HEK293T (cell line): Measurements from ENCODE around the gene COPZ1.

Source experiments
- CTCF ChIA-PET: fragments of 350-600 bp; formaldehyde crosslinking; extraction: SDS; loops from one replicate; lab custom pipeline; 2021; ENCODE audit warnings: antibody characterized with exemption, inconsistent platforms; lab: Yijun Ruan, JAX
- POLR2A ChIA-PET: fragments of 350-600 bp; formaldehyde crosslinking; extraction: SDS; loops from one replicate; lab custom pipeline; 2020; ENCODE audit warnings: antibody characterized with exemption, inconsistent platforms; lab: Yijun Ruan, JAX
- DNase-seq: peaks from one replicate; pipeline ENCODE4 v3.0.0; 2012; ENCODE audit warnings: mixed read lengths; ENCODE audit errors: extremely low spot score
- ARNT ChIP-seq: fragments of 450-650 bp; IDR thresholded peaks from 2 replicates; pipeline ENCODE4 v1.6.1; 2017; ENCODE audit warnings: mild to moderate bottlenecking
- BHLHE40 ChIP-seq: fragments of 450-650 bp; IDR thresholded peaks from 2 replicates; pipeline ENCODE4 v1.6.1; 2016; ENCODE audit warnings: mild to moderate bottlenecking, moderate library complexity, borderline replicate concordance
- CTBP1 ChIP-seq: fragments of 450-650 bp; IDR thresholded peaks from 2 replicates; pipeline ENCODE4 v1.6.1; 2016; ENCODE audit warnings: borderline replicate concordance
- ELF4 ChIP-seq: fragments of 450-650 bp; IDR thresholded peaks from 2 replicates; pipeline ENCODE4 v1.6.1; 2017; ENCODE audit warnings: antibody characterized with exemption
- FOXA1 ChIP-seq: fragments of 450-650 bp; IDR thresholded peaks from 2 replicates; pipeline ENCODE4 v1.6.1; 2016; ENCODE audit warnings: mild to moderate bottlenecking
- FOXK2 ChIP-seq: fragments of 450-650 bp; IDR thresholded peaks from 2 replicates; pipeline ENCODE4 v1.6.1; 2016; ENCODE audit warnings: mild to moderate bottlenecking
- FOXM1 ChIP-seq: fragments of 450-650 bp; IDR thresholded peaks from 2 replicates; pipeline ENCODE4 v1.6.1; 2017; ENCODE audit warnings: mild to moderate bottlenecking, borderline replicate concordance
- HDGF ChIP-seq: fragments of 450-650 bp; IDR thresholded peaks from 2 replicates; pipeline ENCODE4 v1.6.1; 2017; ENCODE audit warnings: antibody characterized with exemption, borderline replicate concordance
- L3MBTL2 ChIP-seq: fragments of 450-650 bp; conservative IDR thresholded peaks from 2 replicates; pipeline ENCODE4 v1.6.1; 2016; ENCODE audit warnings: mild to moderate bottlenecking
- LEF1 ChIP-seq: fragments of 450-650 bp; IDR thresholded peaks from 2 replicates; pipeline ENCODE4 v1.6.1; 2017; ENCODE audit warnings: mild to moderate bottlenecking, borderline replicate concordance
- NFRKB ChIP-seq: fragments of 450-650 bp; IDR thresholded peaks from 2 replicates; pipeline ENCODE4 v1.6.1; 2016; ENCODE audit warnings: mild to moderate bottlenecking, moderate library complexity
- SP1 ChIP-seq: fragments of 450-650 bp; IDR thresholded peaks from 2 replicates; pipeline ENCODE4 v1.6.1; 2017
- SUZ12 ChIP-seq: fragments of 450-650 bp; IDR thresholded peaks from 2 replicates; pipeline ENCODE4 v1.6.1; 2016; ENCODE audit warnings: mild to moderate bottlenecking
- TARDBP ChIP-seq: fragments of 450-650 bp; IDR thresholded peaks from 2 replicates; pipeline ENCODE4 v1.6.1; 2016
- ZNF384 ChIP-seq: fragments of 450-650 bp; IDR thresholded peaks from 2 replicates; pipeline ENCODE4 v1.6.1; 2016
- TF ChIP-seq, protein P1 (sequence below): fragments of 450-650 bp; IDR thresholded peaks from 2 replicates; pipeline ENCODE4 v1.6.1; 2016

COPZ1 gene

DNA sequence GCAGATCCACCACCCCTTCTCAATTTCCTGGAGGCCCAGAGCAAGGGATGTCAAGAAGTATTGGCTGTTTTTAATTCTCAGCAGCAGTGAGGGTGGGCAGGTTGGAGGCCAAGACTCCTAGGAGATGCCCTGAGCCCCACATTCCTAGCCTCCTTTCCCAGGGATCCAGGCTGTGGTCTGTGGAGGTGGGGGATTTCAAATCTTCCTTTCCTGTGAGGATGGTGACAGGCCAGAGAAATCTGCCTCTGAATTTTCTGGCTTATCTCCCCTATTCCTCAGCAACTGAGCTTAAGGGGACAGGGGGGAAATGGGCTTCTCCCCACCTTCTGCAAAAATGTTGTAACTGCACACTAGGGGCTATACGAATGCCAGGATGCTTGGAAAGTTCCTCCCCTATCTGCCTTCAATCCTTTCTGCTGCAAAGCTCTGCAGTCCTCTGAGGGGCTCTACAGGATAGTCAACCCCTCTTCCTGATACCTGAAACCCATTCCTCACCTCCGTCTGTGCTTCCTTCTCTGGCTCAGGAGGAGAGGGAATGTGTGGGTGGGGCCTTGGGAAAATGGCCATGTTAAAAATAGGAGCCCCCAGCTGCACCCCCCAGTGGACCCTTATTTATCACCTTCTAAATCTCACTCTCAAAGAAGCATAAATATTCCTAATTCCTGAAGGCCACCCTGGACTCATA, 32.7 kb downstream of the COPZ1 start:
- DNase-seq, result no peak
- TF ChIP-seq CTBP1 (no peak), BHLHE40 (no peak), HDGF (no peak), LEF1 (no peak), FOXM1 (no peak), NFRKB (no peak), ELF4 (no peak)
- TF ChIP-seq, protein P1, sequence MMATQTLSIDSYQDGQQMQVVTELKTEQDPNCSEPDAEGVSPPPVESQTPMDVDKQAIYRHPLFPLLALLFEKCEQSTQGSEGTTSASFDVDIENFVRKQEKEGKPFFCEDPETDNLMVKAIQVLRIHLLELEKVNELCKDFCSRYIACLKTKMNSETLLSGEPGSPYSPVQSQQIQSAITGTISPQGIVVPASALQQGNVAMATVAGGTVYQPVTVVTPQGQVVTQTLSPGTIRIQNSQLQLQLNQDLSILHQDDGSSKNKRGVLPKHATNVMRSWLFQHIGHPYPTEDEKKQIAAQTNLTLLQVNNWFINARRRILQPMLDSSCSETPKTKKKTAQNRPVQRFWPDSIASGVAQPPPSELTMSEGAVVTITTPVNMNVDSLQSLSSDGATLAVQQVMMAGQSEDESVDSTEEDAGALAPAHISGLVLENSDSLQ, result no peak
- ChIA-PET POLR2A (interaction anchor here (0.7 to 5.6 kb wide), 5 partner anchors 20 to 77 kb away, joined by 3 to 53 read pairs (median 7); partner anchors contain the start of genes CBX5, COPZ1 and HNRNPA1), CTCF (interaction anchor here (1.4 to 2.6 kb wide), 4 partner anchors 21 to 143 kb away, joined by 3 to 17 read pairs (median 10); no protein-coding TSS in a partner anchor)

DNA sequence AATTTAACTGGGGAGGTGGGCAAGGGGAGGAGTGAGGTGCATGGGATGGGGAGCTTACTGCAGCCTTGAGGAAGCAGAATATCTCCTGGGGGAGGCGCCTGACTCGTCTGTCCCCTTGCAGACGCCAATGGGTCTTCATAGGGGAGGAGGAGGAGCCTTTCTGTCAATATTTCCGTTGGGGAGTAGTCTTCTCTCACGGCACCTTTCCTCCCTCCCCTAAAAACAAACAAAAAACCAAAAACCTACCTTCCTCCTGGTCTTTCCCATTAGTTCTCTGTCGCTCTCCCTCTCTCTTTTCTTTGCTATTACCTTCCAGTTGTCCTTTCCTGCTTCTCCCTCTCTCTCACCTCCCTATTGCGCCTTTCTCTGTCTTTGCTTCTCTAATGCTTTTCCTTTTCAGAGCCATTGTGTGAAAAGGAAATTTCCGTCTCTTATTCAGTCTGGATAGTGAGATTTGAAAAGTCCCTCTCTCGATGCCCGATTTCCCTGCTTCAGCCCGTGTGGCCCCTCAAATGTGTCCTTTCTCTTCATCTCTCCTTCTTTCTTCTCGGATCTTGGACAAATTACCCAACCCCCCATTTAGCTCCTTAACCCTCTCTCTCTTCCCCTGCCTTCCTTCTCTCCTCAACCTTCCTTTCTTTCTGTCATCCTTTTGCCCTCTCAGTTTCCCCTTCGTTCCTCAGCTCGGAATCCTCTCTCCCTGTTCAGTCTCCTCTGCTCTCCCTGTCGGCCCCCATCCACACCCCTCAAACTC, 33.4 kb downstream of the COPZ1 start:
- TF ChIP-seq HDGF (no peak), FOXA1 (no peak), ARNT (no peak), NFRKB (no peak), TARDBP (no peak), CTBP1 (no peak), SUZ12 (no peak), BHLHE40 (no peak), ELF4 (no peak), FOXM1 (no peak), SP1 (no peak), LEF1 (no peak), FOXK2 (no peak)
- TF ChIP-seq, protein P1, result no peak
- CTCF ChIA-PET, result interaction anchor here (0.9 to 2.6 kb wide), 7 partner anchors 10 to 144 kb away, joined by 3 to 13 read pairs (median 4); no protein-coding TSS in a partner anchor
- DNase-seq, result no peak
- POLR2A ChIA-PET, result interaction anchor here (0.9 to 5.6 kb wide), 17 partner anchors 11 to 341 kb away, joined by 3 to 53 read pairs (median 4); partner anchors contain the start of genes CBX5, COPZ1 and HNRNPA1

DNA sequence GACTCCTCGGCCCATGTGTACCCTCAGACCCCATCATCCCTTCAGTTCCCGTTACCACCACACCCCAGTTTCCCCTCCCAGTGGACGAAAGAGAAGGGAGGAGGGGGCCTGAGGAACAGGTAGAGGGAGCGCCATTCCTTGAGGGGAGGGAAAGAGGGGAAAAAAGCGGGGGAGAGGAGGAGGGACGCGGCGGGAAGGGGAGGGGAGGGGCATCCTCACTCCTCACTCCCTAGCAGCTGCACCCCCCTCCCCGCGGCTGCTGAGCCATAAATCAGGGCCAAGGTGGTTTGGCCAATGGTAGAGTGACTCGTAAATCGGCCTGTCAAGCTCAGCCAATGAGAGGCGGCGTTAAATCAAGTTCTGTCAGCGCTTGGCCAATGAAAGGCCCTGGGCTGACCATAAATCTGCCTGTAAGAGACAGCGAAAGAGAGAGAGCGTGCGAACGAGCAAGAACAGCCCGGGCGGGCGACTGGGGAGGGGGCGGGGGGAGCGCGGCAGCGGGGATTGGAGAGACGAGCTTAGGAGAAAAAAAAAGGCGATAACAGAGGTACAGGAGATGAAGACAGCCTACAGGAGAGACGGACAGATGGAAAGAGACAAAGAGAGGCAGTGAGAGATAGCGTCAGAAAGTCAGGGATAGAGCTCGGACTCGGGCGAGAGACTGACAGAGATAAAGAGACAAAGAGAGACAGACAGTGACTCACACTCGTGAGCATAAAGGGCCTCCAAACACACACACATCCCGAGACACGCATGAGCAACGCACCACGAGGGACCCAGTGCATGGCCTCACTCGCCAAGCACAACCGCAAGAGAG, 34.2 kb downstream of the COPZ1 start:
- POLR2A ChIA-PET, result interaction anchor here (0.7 to 5.6 kb wide), 19 partner anchors 12 to 342 kb away, joined by 3 to 53 read pairs (median 4); partner anchors contain the start of genes CBX5, COPZ1 and HNRNPA1

DNA sequence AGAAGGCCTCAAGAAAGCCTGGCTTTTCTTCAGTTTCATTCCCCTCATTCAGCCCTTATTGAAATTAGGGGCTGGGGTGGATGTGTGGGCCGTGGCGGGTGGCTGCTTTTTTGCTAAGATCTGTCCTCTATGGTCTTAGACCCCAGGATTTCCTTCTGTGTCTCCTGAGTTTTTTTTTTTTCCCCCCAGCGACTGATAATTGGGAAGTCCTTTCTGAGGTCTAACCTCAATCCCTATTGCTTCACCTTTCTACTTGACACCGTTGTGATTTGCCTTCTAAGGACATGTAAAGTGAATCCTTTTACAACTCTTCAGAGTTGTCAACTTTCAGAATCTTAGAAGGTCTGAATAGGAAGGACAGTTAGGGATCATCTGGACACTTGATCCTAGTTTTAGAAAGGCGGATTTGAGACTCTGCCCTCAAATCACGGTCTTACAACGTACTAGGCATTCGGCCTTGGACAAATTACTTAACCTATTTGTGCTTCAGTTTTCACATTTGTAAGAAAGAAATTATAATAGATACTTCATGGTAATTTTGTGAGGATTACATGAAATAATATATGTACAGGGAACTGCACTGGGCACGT, 34.9 kb downstream of the COPZ1 start:
- no peak for DNase-seq
- POLR2A ChIA-PET, result interaction anchor here (1.0 to 5.6 kb wide), 12 partner anchors 13 to 342 kb away, joined by 3 to 53 read pairs (median 4); partner anchors contain the start of genes CBX5, COPZ1 and HNRNPA1
- CTCF ChIA-PET, result interaction anchor here (0.6 to 2.6 kb wide), 8 partner anchors 9 to 369 kb away, joined by 3 to 13 read pairs (median 4); no protein-coding TSS in a partner anchor
- no peak for TF ChIP-seq CTBP1
- no peak for TF ChIP-seq NFRKB
- TF ChIP-seq HDGF, result no peak
- TF ChIP-seq L3MBTL2, result no peak
- TF ChIP-seq FOXM1, result no peak

More for the DNA sequence above, 34.2 kb downstream of the COPZ1 start:
- TF ChIP-seq BHLHE40 (no peak), TARDBP (peak; percentile 85), NFRKB (no peak), LEF1 (peak; percentile 100), SUZ12 (no peak), CTBP1 (peak; percentile 80), HDGF (no peak), FOXA1 (no peak), ZNF384 (peak; percentile 91), SP1 (no peak), L3MBTL2 (peak; percentile 69), FOXM1 (no peak; the same call in 1 of the 2 replicates), ARNT (peak; percentile 80), ELF4 (no peak)
- TF ChIP-seq, protein P1, result peak; percentile 100
- DNase-seq, result peak; percentile 92
- CTCF ChIA-PET, result interaction anchor here (0.6 to 2.6 kb wide), 11 partner anchors 9 to 368 kb away, joined by 3 to 13 read pairs (median 4); no protein-coding TSS in a partner anchor
